ENCODE results near the gene ABHD1. TPM values are rescaled to one million over a fixed set of nuclear protein-coding genes. Genes with fewer than 3 reads are reported as not detected.
"Not testable (repeated sequence)": the region's sequence is repeated elsewhere in the genome, so short reads cannot be mapped to it uniquely, and the experiment has no call there.

ABHD1 gene
- 1 to 10 TPM in 2 of 3 donors, under 1 TPM in 1; 0.88 to 2.4 (median 1.2) TPM for total RNA-seq
- 0.68 TPM for total RNA-seq (2013)

DNA sequence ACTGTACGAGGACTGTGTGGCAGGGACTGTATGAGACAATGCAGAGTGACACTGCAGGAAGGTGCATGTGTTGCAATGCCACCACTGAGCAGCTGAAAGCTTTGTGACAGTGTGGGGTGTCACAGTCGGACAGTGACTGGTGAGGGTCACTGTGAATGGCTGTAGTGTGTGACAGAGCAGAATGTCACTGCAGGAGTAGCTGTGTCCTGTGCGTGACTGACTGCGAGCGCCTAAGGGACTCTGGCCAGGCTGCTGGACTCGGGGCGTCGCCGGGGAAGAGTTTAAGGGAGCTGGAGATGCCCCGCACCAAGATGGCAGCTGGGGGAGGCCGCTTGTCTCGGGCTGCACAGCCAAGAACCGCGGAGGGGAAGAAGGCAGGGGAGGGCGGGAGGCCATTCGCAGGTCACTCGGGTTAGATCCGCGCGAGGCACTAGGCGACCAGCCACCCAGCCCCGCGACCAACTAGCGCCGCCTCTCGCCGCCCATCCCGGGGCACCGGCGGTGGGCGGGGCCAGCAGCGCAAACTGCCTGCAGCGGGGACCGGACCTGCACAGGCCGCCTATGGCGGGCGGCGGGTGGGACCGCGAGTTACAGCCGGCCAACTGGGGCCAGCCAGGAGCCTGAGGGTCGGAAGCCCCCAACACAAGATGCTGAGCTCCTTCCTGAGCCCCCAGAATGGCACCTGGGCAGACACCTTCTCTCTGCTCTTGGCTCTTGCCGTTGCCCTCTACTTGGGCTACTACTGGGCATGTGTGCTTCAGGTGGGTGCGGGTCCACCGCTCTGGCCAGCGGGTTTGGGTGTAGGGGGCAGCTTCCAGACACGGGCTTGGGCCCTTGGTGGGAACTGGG lies at the start of gene ABHD1:
ABHD1 (plus strand) TSS at position 514 of the 849 bp plus-strand sequence; CDS start at position 648, 134 bp downstream.
- intact Hi-C loops (cut with micrococcal nuclease), result loop anchor here (1.0 kb wide), 1 partner anchor 11 kb away; the partner anchor contains the start of gene PREB
- no peaks in the 10 kb centered on the region for H3K36me3 Mint-ChIP-seq
- TF ChIP-seq, protein P1, sequence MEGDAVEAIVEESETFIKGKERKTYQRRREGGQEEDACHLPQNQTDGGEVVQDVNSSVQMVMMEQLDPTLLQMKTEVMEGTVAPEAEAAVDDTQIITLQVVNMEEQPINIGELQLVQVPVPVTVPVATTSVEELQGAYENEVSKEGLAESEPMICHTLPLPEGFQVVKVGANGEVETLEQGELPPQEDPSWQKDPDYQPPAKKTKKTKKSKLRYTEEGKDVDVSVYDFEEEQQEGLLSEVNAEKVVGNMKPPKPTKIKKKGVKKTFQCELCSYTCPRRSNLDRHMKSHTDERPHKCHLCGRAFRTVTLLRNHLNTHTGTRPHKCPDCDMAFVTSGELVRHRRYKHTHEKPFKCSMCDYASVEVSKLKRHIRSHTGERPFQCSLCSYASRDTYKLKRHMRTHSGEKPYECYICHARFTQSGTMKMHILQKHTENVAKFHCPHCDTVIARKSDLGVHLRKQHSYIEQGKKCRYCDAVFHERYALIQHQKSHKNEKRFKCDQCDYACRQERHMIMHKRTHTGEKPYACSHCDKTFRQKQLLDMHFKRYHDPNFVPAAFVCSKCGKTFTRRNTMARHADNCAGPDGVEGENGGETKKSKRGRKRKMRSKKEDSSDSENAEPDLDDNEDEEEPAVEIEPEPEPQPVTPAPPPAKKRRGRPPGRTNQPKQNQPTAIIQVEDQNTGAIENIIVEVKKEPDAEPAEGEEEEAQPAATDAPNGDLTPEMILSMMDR (IDR thresholded peaks at IDR 0.05), result no peak
- H3K27me3 ChIP-seq (ENCODE audit: control insufficient read depth, insufficient read depth, low read length), result peaks cover 4% of the 10 kb centered on the region
- H3K27ac Mint-ChIP-seq, result peak within 1 kb of the TSS; percentile 77 to 84
- peaks cover 19% of the 10 kb centered on the region for H3K4me1 ChIP-seq (ENCODE audit: control insufficient read depth, insufficient read depth, low read length)
- no peaks in the 10 kb centered on the region for H3K9me3 ChIP-seq (ENCODE audit: control insufficient read depth, insufficient read depth, low read length)
- ATAC-seq (peak; percentile 88 to 90 (median 89)), DNase-seq (peak; percentile 63 to 77)
- H3K27me3 Mint-ChIP-seq (ENCODE audit: low read depth in 2 of 2), result peaks cover 12 to 13% of the 10 kb centered on the region in 2 donors
- H3K27ac ChIP-seq (ENCODE audit: low read length), result peak within 1 kb of the TSS; percentile 68
- no peaks in the 10 kb centered on the region for H3K36me3 ChIP-seq (ENCODE audit: control insufficient read depth, insufficient read depth, low read length)
- no peaks in the 10 kb centered on the region for H3K9me3 Mint-ChIP-seq
- peak within 1 kb of the TSS; percentile 71 for H3K4me3 ChIP-seq (ENCODE audit: low read length)
- H3K4me3 Mint-ChIP-seq, result peak within 1 kb of the TSS; percentile 90
- H3K4me1 Mint-ChIP-seq, result peaks cover 9 to 18% of the 10 kb centered on the region in 2 donors
- WGBS (ENCODE audit: insufficient coverage), result 8% methylated on average over 47 of the region's 47 CpGs

DNA sequence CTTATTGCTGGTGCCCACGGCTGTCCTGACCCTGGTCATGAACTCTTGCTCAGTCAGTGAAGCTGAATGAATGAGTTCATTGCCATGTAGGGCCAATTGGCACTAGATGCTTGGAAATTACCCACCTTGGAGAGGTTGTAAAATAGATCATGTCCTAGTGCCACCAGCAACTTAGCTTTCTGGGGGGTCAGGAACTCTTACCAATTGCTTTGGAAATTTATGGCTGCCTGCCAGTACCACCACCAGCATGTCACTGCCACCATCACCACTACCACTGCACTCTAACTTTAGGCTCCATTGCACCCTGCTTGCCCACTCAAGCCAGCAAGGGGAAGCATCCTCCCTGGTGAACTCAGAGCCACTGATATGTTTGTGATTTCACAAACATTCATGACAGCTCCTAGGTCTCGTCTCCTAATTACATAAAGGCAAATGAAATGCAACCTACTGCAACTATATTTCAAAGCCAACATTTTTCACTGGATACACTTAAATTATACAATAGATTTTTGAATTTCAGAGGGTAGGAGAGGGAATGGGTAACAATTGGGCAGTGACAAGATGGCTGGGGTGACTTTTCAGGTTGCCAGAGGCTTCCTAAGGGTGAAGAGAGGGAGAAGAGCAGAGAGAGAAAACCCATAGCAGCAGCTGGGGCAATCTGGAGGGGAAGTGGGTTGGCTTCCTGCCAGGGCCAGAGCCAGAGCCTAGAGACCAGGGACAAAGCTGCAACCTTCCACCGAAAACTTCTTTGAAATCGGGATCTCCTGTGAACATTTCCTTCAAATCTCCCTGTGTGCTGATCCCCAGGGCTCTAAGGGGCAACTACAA lies 48.7 kb upstream of the ABHD1 start:
- Mint-ChIP-seq H3K27ac (peak overlapping the region; percentile 79 to 86), H3K4me1 (peaks cover 37 to 57% of the 10 kb centered on the region in 2 donors), H3K36me3 (no peaks in the 10 kb centered on the region), H3K27me3 (ENCODE audit: low read depth in 2 of 2) (no peaks in the 10 kb centered on the region), H3K4me3 (peak overlapping the region; percentile 60), H3K9me3 (no peaks in the 10 kb centered on the region)
- Histone ChIP-seq H3K36me3 (ENCODE audit: control insufficient read depth, insufficient read depth, low read length) (peaks cover 2% of the 10 kb centered on the region), H3K27ac (ENCODE audit: low read length) (peak overlapping the region; percentile 47), H3K9me3 (ENCODE audit: control insufficient read depth, insufficient read depth, low read length) (no peaks in the 10 kb centered on the region), H3K27me3 (ENCODE audit: control insufficient read depth, insufficient read depth, low read length) (no peaks in the 10 kb centered on the region), H3K4me3 (ENCODE audit: low read length) (no peak overlapping the region), H3K4me1 (ENCODE audit: control insufficient read depth, insufficient read depth, low read length) (peaks cover 43% of the 10 kb centered on the region)
- intact Hi-C loops (cut with micrococcal nuclease), result no loop called here
- DNase-seq (peak; percentile 48 to 83), ATAC-seq (peak in 1 of 3 donors; percentile 10)
- 23% methylated on average over 4 of the region's 4 CpGs for WGBS (ENCODE audit: insufficient coverage)
- TF ChIP-seq, protein P1 (IDR thresholded peaks at IDR 0.05), result no peak

DNA sequence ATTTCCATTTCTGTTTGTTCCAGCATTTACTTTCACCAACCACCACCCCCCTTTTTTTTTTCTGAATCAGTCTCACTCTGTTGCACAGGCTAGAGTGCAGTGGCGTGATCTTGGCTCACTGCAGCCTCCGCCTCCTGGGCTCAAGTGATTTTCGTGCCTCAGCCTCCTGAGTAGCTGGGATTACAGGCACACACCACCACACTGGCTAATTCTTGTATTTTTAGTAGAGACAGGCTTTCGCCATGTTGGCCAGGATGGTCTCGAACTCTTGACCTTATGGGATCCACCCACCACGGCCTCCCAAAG lies 48.1 kb upstream of the ABHD1 start:
- Mint-ChIP-seq H3K27ac (peak overlapping the region; percentile 79 to 86), H3K4me3 (peak overlapping the region; percentile 60), H3K4me1 (peaks cover 33 to 57% of the 10 kb centered on the region in 2 donors)
- H3K27me3 Mint-ChIP-seq (ENCODE audit: low read depth in 2 of 2); H3K4me3 ChIP-seq (ENCODE audit: low read length); H3K36me3 ChIP-seq (ENCODE audit: control insufficient read depth, insufficient read depth, low read length); H3K9me3 Mint-ChIP-seq; DNase-seq; H3K27me3 ChIP-seq (ENCODE audit: control insufficient read depth, insufficient read depth, low read length); intact Hi-C loops (cut with micrococcal nuclease); H3K36me3 Mint-ChIP-seq; H3K9me3 ChIP-seq (ENCODE audit: control insufficient read depth, insufficient read depth, low read length): not testable (repeated sequence)
- ATAC-seq, result peak in 1 of 3 donors; percentile 4
- peaks cover 39% of the 10 kb centered on the region for H3K4me1 ChIP-seq (ENCODE audit: control insufficient read depth, insufficient read depth, low read length)
- peak overlapping the region; percentile 47 for H3K27ac ChIP-seq (ENCODE audit: low read length)
- WGBS (ENCODE audit: insufficient coverage), result 49% methylated on average over 6 of the region's 6 CpGs

DNA sequence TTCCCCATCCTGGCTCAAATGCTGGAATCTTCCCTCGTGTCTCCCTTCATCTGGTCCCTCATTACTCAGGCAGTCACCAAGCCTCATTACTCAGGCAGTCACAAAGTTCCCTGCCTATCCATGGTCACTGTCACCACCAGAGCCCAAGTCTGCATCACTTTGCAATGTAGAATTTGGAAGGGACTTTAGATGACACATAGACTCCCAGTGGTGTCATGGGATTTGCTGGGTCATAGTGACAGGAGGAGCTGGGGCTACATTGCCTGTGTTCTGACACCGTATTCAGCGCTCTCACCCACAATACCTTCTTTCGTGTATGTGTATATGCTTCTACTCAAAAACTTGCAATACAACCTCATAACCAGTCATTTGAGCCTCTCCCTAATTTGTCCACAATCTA lies 47.3 kb upstream of the ABHD1 start:
- intact Hi-C loops (cut with micrococcal nuclease), result no loop called here
- Histone ChIP-seq H3K9me3 (ENCODE audit: control insufficient read depth, insufficient read depth, low read length) (no peaks in the 10 kb centered on the region), H3K4me3 (ENCODE audit: low read length) (no peak overlapping the region), H3K36me3 (ENCODE audit: control insufficient read depth, insufficient read depth, low read length) (no peaks in the 10 kb centered on the region), H3K27me3 (ENCODE audit: control insufficient read depth, insufficient read depth, low read length) (no peaks in the 10 kb centered on the region), H3K27ac (ENCODE audit: low read length) (no peak overlapping the region), H3K4me1 (ENCODE audit: control insufficient read depth, insufficient read depth, low read length) (peaks cover 40% of the 10 kb centered on the region)
- Mint-ChIP-seq H3K27me3 (ENCODE audit: low read depth in 2 of 2) (no peaks in the 10 kb centered on the region), H3K4me3 (no peak overlapping the region), H3K4me1 (peaks cover 33 to 59% of the 10 kb centered on the region in 2 donors), H3K27ac (peak overlapping the region; percentile 3 to 86), H3K9me3 (no peaks in the 10 kb centered on the region), H3K36me3 (no peaks in the 10 kb centered on the region)
- TF ChIP-seq, protein P1 (IDR thresholded peaks at IDR 0.05), result no peak
- DNase-seq, result no peak
- ATAC-seq, result no peak
- WGBS (ENCODE audit: insufficient coverage), result 91% methylated on average over 4 of the region's 4 CpGs
